Measurements from ENCODE around the gene GMDS.

The GMDS gene

DNA sequence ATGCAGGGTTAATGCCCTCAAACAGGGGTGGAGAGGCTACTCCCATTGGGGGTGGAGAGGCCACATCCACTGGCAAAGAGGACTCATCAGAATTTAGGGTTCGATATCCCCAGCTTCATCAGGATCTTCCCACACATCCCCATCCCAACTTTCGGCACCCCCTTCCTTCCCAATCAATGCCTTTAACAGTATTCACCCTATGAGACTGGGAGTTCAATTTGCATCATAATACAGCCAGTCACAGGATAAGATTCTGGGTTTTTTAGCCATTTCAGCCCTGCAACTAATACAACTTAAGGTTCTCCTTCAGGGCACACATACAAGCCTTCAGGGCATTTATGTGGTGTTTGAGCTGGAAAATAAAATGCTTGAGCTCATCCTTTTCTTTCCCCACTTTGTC is 80.9 kb downstream of the GMDS start:
- Histone ChIP-seq H3K9ac (ENCODE audit: low read depth, low read length) (no peak overlapping the region), H3K36me3 (ENCODE audit: insufficient read depth, low read length) (no peaks in the 10 kb centered on the region), H3K4me1 (ENCODE audit: insufficient read depth, low read length) (no peaks in the 10 kb centered on the region), H3K9me3 (ENCODE audit: control insufficient read depth, insufficient read depth, low read length) (0 out of 2 replicates have a peak, but pooled peaks cover 3% of the 10 kb centered on the region)

GRCh38 chr6:2162079-2162445 is 83.3 kb downstream of the GMDS start:
- peaks cover 4% of the 10 kb centered on the region; the same call in 1 of the 2 replicates for H3K4me1 ChIP-seq (ENCODE audit: insufficient read depth, low read length)
- H3K36me3 ChIP-seq (ENCODE audit: insufficient read depth, low read length) = no peaks in the 10 kb centered on the region
- no peak overlapping the region for H3K9ac ChIP-seq (ENCODE audit: low read depth, low read length)
- 0 out of 2 replicates have a peak, but pooled peaks cover 3% of the 10 kb centered on the region for H3K9me3 ChIP-seq (ENCODE audit: control insufficient read depth, insufficient read depth, low read length)

DNA sequence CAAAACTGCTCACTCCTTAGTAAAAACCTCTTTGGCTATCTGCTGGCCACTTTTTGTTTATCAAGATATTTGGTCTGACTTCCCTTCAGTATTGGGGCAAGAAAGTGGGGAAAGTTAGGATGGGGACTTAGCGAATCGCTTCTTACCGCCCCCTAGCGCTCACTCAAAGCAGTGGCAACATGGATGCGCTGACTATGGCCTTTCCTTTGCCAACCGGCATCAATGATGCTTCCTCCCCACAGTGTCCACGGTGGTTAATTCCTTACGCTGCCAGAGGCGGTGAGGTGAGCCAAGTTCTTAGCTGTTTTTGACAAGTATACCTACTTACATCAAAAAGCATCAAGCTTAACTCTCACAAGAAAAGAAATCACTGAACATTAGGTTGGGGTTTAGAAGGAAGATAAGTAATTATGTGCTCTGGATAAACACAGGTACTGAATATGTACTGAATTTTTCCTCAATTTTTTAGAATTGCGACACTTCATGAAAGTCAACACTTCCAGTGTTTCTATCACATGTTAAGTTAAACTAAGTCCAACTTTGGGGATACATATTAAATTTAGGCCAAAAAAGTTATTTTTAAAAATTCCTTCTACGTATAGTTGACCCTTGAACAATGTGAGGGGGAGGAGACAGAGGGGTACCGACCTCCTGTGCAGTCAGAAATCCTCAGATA is 86.7 kb downstream of the GMDS start:
- Histone ChIP-seq H3K4me1 (ENCODE audit: insufficient read depth, low read length) (peaks cover 5% of the 10 kb centered on the region; the same call in 1 of the 2 replicates), H3K36me3 (ENCODE audit: insufficient read depth, low read length) (no peaks in the 10 kb centered on the region), H3K9me3 (ENCODE audit: control insufficient read depth, insufficient read depth, low read length) (no peaks in the 10 kb centered on the region), H3K9ac (ENCODE audit: low read depth, low read length) (no peak overlapping the region)

DNA sequence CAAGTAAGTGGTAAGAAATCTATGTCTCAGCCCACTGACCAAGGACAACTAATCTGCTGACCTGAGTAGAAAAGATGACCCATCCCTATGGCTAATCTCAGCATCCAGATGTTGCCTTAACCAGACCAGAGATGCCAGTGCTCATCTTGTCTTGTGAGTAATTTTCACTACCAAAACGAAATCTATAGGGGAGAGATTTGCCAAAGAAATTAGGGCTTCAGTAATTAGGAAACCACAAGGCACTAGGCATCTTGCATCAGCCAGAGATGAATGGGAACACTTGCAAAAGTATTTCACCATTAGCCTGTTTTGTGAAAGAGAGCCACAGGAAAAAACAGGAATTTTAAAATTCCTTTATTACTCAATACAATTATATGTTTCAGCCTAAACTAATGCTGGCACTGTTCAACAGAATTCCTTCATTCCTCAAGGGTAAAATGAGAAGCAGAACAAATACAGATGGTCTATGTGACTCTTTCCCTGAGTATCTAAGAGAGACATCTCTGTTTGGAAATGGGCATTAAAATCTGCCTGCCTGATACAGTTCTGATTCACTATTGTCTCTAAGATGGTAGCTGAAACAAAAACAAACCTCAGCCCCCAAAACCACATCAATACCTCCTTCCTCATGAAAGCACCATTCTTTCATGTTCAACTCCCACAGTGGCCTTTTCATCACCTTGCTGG is 87.8 kb downstream of the GMDS start:
- Histone ChIP-seq H3K4me1 (ENCODE audit: insufficient read depth, low read length) (peaks cover 5% of the 10 kb centered on the region; the same call in 1 of the 2 replicates), H3K9ac (ENCODE audit: low read depth, low read length) (no peak overlapping the region), H3K9me3 (ENCODE audit: control insufficient read depth, insufficient read depth, low read length) (no peaks in the 10 kb centered on the region), H3K36me3 (ENCODE audit: insufficient read depth, low read length) (no peaks in the 10 kb centered on the region)

DNA sequence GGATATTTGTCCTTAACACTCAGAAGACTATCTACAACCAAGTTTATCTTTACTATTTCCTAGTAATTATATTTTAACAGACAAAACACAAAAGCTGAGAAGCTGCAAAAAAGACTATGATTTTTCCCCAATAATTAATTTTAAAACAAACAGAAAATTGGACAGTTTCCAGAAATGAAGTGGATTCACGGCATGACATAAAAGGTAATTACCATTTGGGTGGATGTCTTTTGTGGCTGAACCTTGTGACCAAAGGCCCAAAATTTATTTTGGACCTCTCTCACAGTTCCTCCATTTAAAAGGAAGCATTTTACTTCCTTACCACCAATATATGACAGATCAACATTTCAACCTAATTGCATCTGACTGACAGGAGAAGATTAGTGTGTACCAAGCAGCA is 90.2 kb downstream of the GMDS start:
- Histone ChIP-seq H3K9me3 (ENCODE audit: control insufficient read depth, insufficient read depth, low read length) (no peaks in the 10 kb centered on the region), H3K9ac (ENCODE audit: low read depth, low read length) (no peak overlapping the region), H3K36me3 (ENCODE audit: insufficient read depth, low read length) (no peaks in the 10 kb centered on the region), H3K4me1 (ENCODE audit: insufficient read depth, low read length) (peaks cover 5% of the 10 kb centered on the region; the same call in 1 of the 2 replicates)

GRCh38 chr6:2149361-2150006 is 95.9 kb downstream of the GMDS start:
- Histone ChIP-seq H3K9me3 (ENCODE audit: control insufficient read depth, insufficient read depth, low read length) (no peaks in the 10 kb centered on the region), H3K36me3 (ENCODE audit: insufficient read depth, low read length) (no peaks in the 10 kb centered on the region), H3K4me1 (ENCODE audit: insufficient read depth, low read length) (no peaks in the 10 kb centered on the region), H3K9ac (ENCODE audit: low read depth, low read length) (no peak overlapping the region)

DNA sequence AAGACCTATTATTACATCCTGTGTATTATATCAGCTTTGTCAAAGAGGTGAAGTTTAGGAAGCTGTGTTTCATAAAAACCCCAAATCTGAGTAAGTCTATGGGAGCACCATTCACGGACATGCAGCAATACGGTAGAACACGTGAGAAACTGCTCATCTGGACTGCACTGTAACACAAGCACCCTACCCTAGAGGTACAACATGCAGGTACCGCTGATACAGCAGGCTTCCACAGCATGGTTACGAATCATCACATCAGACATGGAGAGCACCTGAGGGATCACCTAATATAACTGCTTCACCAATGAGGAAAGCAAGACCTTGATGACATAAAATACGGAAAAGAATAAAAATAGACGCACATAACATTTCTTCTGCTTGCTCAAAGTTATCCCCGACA is 96.7 kb downstream of the GMDS start:
- Histone ChIP-seq H3K9ac (ENCODE audit: low read depth, low read length) (no peak overlapping the region), H3K36me3 (ENCODE audit: insufficient read depth, low read length) (no peaks in the 10 kb centered on the region), H3K4me1 (ENCODE audit: insufficient read depth, low read length) (no peaks in the 10 kb centered on the region), H3K9me3 (ENCODE audit: control insufficient read depth, insufficient read depth, low read length) (no peaks in the 10 kb centered on the region)

GRCh38 chr6:2147766-2148448 is 97.5 kb downstream of the GMDS start:
- Histone ChIP-seq H3K4me1 (ENCODE audit: insufficient read depth, low read length) (no peaks in the 10 kb centered on the region), H3K36me3 (ENCODE audit: insufficient read depth, low read length) (no peaks in the 10 kb centered on the region), H3K9ac (ENCODE audit: low read depth, low read length) (no peak overlapping the region), H3K9me3 (ENCODE audit: control insufficient read depth, insufficient read depth, low read length) (no peaks in the 10 kb centered on the region)

DNA sequence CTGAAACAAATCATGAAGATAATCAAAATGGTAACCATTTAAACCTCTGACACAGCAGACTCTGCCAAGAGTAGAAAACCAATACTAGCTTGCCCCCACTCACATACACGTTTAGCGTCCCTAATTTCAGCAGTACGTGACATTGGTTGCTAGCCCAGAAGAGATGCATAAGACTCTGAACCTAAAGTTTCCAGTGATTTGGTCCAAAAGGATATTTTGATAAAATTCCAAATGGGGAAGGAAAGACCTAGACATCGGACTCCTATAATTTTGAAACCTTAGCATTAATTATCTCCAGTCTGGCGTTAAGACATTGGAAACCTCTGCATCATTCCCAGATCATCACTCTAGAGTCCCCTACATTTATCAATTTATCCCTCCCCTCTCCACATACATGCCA is 98.1 kb downstream of the GMDS start:
- Histone ChIP-seq H3K9me3 (ENCODE audit: control insufficient read depth, insufficient read depth, low read length) (no peaks in the 10 kb centered on the region), H3K9ac (ENCODE audit: low read depth, low read length) (no peak overlapping the region), H3K36me3 (ENCODE audit: insufficient read depth, low read length) (no peaks in the 10 kb centered on the region), H3K4me1 (ENCODE audit: insufficient read depth, low read length) (no peaks in the 10 kb centered on the region)

DNA sequence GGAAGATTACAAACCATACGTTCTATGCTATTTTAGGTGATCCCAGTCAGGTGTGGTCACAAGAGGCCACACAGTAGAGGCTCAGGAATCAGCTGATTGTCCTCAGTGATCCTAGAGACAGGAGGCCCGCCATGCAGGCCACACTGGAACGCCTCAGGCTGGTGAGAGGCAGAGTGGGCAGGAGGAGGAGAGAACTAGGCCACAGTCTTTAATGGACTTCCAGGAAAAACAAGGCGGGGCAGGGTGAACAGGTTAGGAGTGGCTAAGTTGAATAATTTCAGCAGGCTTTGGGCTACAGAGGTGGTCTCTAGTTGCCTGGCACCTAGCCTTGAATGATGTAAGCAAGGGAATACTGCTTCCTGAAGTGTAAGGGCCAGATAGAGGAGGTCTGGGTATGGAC is 101.2 kb downstream of the GMDS start:
- Histone ChIP-seq H3K9ac (ENCODE audit: low read depth, low read length) (no peak overlapping the region), H3K4me1 (ENCODE audit: insufficient read depth, low read length) (peaks cover 16% of the 10 kb centered on the region), H3K9me3 (ENCODE audit: control insufficient read depth, insufficient read depth, low read length) (no peaks in the 10 kb centered on the region), H3K36me3 (ENCODE audit: insufficient read depth, low read length) (no peaks in the 10 kb centered on the region)

DNA sequence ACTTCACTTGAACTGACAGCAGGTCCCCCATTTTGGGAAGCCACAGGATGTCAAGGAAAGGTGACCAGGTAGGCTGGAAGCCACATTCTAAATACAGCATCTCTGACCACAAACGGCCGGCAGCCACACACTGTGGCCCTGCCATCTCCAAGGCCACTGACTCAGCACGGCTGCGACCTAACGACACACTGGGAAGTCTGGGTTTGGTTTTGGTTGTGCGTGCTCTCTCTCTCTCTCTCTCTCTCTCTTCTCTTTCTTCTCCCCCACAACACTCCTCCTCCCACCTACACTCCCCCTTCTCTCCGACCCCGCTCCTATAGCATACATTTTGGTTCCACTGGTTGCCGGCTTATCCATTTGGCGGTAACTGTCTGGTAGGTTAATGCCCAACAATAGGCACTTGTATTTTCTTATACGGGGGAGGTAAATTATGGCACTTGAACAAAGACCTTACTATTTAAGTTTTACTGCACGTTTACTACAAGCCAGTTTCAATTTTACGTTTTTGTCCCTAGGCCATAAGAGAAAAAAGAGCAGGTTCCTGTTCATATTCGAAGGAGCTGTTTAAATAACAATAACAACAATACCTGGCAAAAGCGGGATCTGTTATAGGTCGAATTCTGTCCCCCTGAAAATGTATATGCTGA is 103.6 kb downstream of the GMDS start:
- H3K9ac ChIP-seq (ENCODE audit: low read depth, low read length) = no peak overlapping the region
- no peaks in the 10 kb centered on the region for H3K36me3 ChIP-seq (ENCODE audit: insufficient read depth, low read length)
- H3K9me3 ChIP-seq (ENCODE audit: control insufficient read depth, insufficient read depth, low read length) = no peaks in the 10 kb centered on the region
- H3K4me1 ChIP-seq (ENCODE audit: insufficient read depth, low read length) = peaks cover 16% of the 10 kb centered on the region

DNA sequence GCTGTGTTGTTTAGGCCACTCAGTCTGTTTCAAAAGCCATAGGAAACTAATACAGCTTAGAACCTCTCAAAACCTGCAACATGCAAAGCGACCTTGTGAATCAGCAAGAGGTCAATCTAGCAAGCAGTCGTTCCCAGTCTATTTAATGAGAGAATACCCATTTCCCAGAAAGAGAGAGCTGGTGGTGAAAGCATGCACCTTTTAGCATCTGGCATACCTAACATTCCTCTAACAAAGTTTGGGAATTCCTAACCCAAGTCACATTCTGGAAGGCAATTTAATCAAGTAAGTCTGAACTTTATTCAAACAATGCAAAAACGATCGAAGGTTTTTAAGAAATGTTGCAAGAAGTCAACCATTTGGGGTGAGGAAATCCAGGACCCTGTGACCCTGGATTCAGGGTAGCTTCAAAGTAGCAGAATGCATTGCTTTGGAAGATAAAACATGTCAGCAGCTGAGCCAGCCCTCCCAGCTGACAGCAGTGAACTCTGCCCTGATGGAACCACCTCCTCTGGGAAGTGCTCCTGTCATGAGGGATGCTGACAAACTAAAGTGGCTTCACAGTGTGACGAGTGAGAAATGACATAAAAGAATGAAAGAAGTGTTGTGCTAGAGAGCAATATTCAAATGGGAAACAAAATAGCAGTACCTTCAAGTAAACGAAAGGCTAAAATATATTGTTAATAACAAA is 104.8 kb downstream of the GMDS start:
- Histone ChIP-seq H3K4me1 (ENCODE audit: insufficient read depth, low read length) (peaks cover 16% of the 10 kb centered on the region), H3K9me3 (ENCODE audit: control insufficient read depth, insufficient read depth, low read length) (no peaks in the 10 kb centered on the region), H3K9ac (ENCODE audit: low read depth, low read length) (no peak overlapping the region), H3K36me3 (ENCODE audit: insufficient read depth, low read length) (no peaks in the 10 kb centered on the region)

DNA sequence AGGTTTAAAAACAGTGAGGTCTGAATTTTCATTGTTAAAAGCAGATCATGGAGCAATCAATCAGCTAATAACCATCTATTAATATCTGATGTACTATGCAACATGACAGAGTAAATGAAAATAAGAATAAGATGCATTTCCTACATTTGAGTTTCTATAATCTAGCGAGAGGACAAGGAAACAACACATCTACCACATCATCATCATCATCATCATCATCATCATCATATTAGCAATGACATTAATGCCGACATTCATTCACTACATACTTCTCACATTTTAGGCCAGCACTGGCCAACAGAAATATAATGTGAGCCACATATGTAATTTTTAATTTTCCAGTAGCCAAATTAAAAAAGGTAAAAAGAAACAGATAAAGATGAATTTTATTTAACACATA is 110.0 kb downstream of the GMDS start:
- Histone ChIP-seq H3K4me1 (ENCODE audit: insufficient read depth, low read length) (0 out of 2 replicates have a peak, but pooled peaks cover 3% of the 10 kb centered on the region), H3K9me3 (ENCODE audit: control insufficient read depth, insufficient read depth, low read length) (no peaks in the 10 kb centered on the region), H3K9ac (ENCODE audit: low read depth, low read length) (no peak overlapping the region), H3K36me3 (ENCODE audit: insufficient read depth, low read length) (no peaks in the 10 kb centered on the region)

- Histone ChIP-seq H3K36me3 (ENCODE audit: insufficient read depth, low read length) (no peaks in the 10 kb centered on the region), H3K9ac (ENCODE audit: low read depth, low read length) (no peak overlapping the region), H3K4me1 (ENCODE audit: insufficient read depth, low read length) (0 out of 2 replicates have a peak, but pooled peaks cover 2% of the 10 kb centered on the region), H3K9me3 (ENCODE audit: control insufficient read depth, insufficient read depth, low read length) (no peaks in the 10 kb centered on the region)
Observed at GRCh38 chr6:2134554-2134953, 110.9 kb downstream of the GMDS start.
